HG02938 (cell line): ENCODE results near the gene AKNA.

ENCODE experiments used
- ATAC-seq: cut with Tn5 transposase; IDR thresholded peaks from one replicate; pipeline ENCODE4 v1.9.1; 2021; ENCODE audit warnings: mild to moderate bottlenecking, moderate library complexity; ENCODE audit not compliant: unreplicated experiment

AKNA gene

DNA sequence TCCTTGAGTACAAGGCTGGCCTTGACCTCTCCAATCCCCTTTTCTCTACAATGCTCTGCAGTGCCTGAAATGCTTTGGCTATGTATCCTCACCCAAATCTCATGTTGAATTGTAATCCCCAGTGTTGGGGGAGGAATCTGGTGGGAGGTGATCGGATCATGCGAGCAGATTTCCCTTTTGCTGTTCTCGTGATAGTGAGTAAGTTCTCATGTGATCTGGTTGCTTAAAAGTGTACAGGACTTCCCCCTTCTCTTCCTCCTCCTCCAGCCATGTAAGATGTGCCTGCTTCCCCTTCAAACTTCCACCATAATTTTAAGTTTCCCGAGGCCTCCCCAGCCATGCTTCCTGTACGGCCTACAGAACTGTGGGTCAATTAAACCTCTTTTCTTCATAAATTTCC is 28.5 kb upstream of the AKNA start:
- no peak for ATAC-seq

DNA sequence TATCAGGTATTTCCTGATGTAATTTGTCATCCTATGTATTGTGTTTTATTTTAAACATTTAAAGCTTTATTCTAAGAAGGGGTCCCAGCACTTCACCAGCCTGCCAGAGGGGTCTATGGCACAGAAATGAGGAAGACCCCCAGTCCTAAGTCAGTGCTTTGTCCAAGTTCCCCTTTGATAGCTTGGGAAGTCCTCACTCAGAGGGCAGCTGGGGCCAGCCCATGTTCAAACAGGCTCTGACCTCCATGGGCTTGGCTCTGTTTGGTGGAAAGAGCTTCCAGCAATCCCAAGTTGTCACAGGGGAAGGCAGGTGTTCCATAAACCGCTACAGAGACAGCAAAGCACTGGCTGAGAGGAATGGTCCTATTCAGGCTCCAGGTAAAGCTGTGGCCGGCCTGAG is 26.6 kb upstream of the AKNA start:
- ATAC-seq: no peak

DNA sequence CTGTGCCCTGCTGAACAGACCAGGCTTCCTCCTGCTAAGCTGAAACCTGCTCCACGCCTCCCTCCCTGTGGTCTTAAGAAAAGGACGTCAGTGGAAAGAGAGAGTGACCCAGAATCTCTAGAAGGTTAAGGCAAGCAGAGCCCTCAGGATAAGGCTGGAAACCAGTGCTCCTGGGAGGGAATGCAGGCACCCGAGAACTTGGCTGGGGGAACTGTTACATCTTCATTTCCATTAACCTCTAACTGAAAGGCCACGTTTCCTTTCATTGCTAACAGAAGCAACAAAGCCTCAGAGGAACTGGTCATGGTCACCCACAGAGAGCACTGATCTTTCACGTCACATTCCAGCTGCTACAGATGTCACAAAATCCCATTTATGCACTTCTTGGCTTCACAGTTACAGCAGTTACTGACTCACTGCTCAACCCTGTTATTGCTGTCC is 26.1 kb upstream of the AKNA start:
- ATAC-seq: no peak

DNA sequence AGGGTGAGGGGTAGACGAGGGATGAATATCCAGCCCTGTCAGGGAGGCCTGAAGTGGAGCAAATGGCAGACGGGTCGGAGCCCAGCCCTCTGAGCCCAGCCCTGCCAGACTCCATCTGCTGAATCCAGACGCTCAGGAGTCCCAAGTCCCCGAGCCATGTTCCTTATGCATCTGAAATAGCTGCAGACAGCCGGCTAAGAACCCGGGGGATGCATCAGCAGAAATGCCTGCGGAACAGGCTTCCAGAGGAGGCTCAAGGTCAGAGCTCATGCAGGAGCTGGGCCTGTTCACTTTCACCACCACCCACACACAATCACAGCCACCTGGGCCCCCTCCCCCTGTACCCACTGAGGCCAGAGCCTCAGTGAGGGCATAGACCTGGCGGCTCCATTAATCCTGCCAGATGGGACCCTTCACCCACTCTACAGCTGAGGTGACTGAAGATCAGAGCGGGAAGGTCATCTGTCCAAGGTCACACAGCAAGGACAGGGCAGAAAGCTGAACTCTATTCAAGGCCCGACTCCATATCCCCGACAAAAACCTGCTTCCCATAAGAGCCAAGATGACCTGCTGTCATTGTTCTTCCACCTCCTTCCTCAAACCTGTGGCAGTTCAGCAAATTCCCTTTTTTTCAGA is 24.4 kb upstream of the AKNA start:
- no peak for ATAC-seq

DNA sequence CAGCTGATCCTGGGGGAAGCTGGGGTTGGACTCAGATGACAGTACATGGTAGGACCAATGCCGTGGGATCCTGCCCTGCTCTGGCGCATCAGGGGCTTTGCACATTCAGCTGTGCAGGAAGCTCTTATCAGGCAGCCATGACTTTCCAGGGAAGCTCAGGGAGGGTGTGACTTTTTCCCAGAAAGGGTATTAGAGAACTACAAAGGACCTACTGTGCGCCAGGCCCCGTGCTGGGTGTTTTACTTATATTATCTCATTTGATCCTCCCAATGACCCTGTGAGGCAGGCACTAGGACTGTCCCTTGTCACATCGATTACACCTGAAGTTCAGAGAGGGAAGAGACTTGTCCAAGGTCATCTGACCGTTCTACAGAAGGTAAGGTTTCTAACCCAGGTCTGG is 23.7 kb upstream of the AKNA start:
- no peak for ATAC-seq

DNA sequence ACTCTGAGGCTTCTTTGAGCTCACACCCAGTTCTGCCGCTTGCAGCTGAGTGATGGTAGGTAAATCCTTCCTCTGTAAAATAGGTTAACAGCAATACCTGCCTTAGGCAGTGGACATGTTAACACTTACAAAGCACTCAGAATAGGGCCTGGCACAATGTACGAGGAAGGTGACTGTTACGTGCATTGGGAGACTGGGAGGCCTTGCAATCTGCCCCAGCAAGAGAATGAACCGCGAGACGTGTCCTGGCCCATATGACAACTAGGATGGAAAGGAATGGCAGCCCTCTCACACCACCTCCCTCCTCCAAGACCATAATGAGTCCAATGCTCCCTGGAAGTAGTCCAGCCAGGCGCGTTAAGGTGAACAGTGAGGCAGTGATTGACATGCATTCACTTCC is 23.1 kb upstream of the AKNA start:
- no peak for ATAC-seq

DNA sequence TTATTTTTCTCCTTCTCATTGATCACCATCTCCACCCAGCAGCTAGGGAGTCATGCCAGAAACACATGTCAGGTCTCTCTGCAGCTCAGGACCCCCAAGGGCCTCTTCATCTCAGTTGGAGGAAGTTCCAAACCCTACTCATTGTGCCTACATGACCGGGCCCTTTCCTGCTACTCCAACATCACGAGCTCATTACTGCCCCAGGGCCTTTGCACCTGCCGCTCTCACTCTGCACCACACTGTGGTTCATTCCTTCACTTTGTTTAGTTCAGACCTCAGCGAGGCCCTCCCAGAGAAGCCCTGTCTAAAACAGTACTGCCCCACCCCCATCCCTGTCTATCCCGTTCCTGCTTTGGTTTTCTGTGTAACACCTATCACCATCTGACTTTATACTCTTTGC is 22.1 kb upstream of the AKNA start:
- no peak for ATAC-seq

DNA sequence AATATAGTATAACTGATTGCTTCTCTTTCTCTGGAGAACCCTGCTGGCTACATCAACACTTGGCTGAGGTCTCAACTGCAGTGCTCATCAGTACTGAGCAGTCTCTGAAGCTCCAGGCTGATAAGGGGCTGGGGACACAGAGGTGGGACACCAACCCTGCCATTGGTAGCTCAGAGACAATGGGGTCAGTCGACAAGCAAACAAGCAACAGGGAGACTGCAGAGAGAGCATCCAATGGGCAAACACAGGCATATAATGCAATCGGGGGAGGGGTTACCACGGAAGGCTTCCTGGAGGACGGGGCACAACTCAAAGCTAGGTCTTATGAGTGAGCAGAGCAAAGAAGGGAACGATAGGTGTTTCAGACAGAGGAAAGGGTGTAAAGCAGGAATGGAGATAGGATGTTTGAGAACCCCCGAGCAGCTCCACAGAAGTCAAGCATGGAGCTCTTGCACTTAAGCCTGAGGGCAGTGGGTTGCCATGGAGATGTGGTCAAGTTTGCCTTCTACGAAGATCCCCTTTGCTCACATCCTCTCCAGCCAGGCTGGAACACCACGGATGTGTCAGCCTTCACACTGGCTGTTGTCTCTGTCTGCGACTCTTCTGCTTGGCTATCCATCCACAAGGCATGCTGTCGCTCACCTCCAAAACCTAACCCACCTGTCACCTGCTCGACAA is 21.5 kb upstream of the AKNA start:
- no peak for ATAC-seq

DNA sequence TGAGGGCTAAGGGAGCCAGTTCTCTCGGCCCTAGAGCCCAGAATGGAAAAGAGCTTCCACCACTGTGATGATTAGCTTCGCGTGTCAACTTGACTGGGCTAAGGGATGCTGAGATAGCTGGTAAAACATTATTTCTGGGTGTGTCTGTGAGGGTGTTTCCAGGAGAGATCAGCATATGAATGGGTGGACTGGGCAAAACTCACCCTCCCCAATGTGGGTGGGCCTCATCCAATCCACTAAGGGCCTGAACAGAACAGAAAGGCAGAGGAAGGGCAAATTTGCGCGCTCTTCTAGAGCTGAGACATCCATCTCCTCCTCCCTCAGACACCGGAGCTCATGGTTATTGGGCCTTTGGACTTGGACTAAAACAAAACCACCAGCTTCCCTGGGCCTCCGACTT is 20.9 kb upstream of the AKNA start:
- no peak for ATAC-seq

DNA sequence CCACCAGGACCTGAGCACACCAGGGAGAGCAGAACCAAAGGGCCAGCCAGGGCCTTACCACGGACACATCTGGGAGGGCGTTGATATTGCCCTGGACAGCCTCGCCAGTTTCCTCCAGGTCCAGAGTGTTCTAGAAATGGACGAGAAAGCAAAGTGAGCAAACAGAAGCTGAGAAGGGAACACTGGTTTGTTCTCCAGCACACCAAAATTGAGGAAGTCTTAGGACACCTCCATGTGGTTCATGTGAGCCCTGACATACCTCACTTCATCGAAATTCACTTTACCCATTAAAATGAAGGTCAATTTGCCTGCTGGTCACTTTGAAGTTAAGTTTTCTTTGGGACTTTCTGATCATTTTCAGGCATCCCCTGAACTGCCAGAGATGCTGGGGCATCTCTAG is 20.1 kb upstream of the AKNA start:
- no peak for ATAC-seq

DNA sequence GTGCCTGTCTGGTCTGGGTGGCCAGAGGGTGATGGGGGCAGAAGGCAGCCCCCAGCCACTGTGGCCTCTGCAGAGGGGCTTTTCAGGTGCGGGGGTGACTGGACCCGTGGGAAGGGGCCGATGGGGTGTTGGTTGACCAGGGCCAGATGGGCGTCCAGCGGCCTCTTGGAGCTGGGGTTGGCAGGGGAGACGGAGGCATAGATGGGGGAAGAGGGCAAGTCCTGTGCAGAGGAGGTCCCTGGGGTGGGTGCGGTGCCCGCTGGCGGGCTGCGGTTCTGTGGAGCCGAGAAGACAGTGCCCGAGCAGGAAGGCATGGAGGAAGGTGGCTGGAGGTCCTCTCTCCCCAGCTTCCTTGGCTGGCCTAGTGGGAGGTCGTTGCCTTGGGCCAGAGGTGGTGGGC is 18.7 kb upstream of the AKNA start:
- no peak for ATAC-seq

DNA sequence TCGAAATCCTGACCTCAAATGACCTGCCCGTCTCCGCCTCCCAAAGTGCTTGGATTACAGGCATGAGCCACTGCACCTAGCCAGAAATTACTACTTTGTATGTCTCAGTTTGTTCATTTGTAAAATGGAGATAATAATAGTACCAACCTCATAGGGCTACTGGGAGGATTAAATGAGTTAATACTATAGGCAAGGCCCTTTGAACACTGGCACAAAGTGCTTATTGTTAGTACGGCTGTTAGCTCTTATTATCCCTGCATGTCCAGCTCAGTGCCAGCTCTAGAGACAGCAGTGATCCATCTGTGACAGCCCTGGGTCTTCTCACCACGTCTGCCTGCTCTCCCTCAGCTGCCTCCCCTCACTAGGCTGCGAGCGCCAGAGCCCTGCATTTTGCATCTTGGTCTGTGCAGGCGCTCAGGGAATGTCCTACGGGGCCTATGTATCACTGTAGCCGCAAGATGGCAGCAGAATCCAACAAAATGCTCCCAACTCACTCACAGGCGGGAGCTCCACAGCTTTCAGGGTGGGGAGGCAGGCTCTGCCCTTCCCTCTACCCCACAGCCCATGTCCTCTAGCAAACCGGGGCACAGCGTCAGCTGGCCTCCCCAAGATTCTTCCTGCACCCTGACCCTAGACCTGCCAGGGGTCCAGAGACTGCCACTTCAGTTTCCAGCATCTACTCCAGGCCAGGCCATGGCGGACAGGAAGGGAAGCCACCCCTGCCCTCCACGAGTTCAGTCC is 17.7 kb upstream of the AKNA start:
- peak; percentile 87 for ATAC-seq

DNA sequence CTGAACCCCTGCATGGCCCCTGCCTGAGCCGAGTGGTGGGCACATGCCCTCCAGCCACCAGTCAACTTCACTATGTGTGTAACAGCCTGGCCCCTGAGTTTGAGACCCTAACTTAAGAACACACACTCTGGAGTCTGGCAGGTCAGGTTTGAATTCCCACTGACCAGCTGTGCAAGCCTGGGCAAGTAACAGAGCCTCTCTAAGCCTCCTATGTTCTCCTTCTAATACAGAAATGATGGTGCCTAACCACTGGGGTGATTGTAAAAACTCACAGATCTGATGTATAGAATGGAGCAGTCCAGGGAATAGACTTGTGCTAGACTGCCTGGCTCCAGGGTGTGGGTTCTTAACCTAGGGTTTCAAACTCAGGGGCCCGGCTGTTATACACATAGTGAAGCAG is 16.7 kb upstream of the AKNA start:
- no peak for ATAC-seq

DNA sequence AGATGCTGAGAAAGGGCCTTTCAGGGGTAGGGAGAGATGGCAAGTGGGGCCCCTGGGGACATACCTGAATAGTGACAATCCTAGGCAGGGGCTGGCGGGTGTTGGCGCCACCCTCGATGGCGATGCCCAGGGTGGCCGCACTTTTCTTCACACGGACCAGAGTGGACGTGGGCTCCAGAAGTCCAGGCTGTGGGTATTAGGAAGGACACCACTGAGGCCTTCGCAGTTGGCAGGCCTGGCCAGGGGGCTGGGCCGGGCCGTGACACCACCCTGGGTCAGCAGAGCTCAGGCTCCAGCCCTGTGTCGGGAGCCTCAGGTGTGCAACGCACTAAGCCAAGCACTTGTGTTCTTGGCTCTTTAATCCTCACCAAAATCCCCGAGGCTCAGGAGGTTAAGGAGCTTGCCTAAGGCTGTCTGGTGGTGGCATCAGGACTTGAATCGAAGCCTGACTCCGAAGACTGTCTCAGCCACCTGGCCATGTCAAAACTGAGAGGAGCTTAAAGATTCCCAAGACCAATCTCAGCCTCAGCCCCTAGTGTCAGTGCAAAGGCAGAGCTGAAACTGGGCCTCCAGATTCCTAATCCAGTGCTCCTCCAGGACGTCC is 15.5 kb upstream of the AKNA start:
- no peak for ATAC-seq

DNA sequence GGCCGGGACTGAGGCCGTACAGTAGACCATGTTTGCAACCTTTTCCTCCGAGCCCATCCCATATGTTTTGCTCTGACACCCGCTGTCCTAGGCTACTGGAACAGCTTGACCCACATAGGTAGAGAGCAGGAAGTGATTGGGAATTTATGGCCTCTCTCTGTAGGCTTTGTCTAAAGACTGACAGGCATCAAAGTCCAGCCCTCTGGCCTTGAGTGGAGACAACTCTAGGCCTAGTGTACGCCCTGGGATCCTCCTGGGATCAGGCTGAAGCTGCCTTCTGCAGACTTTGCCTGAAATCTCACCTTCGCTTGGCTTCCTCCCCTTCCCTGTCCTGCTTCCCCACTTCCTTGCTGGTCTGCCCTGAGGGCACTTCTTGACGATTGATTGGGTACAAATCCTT is 13.6 kb upstream of the AKNA start:
- ATAC-seq: no peak

DNA sequence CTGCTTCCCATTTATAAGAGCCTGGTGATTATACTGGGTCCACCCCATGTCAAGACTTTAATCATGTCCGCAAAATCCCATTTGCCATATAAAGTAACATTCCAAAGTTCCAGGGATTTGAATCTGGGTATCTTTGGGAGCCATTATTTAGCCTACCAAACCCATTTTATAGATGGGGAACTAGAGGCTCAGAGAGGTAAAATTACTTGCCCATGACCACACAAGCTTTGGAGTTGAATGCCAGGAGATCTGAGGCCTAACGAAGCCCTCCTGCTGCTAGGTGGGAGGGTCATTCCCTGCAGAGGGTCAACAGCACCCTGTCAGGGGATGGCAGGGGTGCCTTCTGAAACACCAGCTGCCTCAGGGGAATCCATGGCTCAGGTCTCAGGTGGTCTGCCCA is 13.0 kb upstream of the AKNA start:
- no peak for ATAC-seq

DNA sequence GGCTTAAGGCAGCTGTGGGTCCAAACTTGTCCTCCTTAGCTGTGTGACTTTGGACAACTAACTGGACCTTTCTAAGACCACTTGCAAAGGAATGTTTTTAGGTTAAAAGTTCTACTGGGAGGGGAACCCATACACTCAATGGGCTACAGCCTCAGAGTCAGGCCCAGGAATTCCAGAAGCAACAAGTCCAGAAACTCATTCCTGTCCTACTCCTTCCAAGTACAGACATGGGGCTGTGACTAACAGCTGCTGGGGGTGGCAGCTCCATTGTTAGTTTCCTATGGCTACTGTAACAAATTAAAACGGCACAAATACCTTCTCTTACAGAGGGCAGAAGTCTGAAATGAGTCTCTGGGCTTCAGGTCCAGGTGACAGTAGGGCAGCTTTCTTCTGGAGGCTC is 12.4 kb upstream of the AKNA start:
- ATAC-seq: no peak

DNA sequence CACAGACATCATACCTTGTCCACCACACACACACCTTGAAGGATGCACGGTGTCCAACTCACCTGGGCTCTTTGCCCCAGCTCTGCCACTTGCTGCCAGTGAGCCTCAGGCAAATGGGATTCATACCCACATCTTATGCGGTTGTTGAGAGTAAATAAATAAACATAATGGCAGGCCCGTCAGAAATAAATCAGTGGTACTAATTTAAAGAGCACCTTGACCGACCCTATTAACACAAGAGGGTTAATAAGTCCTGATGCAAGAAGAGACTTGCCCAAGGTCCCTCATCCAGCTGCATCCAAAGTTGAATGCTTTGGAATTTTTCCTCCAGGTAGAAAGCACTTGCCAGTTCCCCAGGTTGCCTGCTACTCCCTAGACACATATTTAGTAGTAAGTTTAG is 11.6 kb upstream of the AKNA start:
- ATAC-seq: no peak

DNA sequence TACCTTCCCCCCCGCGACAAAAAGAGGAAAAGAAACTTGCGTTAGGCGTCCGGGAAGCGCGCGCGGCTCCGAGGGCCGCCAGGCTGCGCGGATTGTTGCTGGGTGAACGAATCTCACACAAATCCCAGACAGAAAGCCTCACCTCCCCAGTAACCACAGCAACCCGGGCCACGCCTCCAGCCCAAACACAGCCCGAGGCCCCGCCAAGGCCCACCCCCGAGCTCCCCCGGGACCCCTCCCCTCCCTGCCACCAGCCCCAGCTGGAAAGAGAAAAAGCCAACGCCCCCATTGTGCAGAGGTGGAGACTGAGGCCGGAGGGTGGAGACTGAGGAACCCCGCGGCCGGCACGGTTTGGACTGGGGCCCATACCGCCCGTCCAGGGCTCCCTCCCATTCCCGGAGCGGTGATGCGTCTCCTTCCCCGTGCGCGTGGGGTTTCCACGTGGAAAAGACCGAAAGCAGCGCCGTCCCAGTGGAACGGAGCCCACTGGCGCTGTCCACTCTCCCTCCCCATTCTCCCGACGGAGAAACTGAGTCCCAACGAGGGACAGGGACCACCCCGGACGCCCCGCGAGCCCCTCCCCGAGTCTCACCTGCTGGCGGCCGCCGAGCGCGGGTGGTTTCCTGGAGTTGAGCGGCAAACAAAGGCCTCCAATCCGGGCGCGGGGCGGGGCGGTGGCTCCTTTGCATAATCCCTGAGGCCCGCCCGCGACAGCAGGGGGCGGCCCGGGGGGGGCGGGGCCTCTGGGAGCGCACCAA is 10.2 kb upstream of the AKNA start:
- peak; percentile 78 for ATAC-seq

DNA sequence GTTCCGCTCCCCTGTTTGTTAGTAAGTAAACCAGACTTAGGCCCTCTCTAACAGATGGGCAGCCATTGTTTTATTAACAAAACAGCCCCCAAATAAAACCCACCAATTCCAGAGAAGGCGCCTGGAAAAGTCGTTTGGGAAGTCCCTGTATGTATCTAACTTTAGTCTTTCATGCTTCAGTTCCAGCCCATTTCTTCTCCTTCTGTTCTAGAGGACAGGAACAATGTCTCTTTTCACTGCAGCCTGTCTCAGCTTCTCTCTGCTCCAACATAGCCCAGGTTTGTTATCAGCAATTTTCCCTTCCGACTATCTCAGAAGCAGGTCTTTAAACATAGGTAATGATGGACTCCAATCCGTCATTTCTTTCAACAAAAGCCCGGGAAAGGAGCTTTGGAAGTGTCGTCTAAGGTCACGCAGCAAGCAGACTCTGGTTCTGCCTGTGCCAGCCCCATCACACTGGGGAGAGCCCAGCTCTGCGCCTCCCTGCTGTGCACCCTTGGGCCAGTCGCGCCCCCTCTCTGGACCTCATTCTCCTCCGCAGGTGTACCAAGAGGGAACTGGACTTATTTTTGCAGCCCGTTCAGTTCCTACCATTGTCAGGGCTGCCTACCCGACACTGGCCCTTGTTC is 9.6 kb upstream of the AKNA start:
- ATAC-seq: no peak
